Measurements from ENCODE around the gene CEL.

Gene CEL

GRCh38 chr9:133103183-133103986, 41.6 kb downstream of the CEL start:
- peak; percentile 95 for TF ChIP-seq CTCF (IDR thresholded peaks at IDR 0.05; ENCODE audit: borderline replicate concordance, insufficient read depth, low read depth, low read length)
- H3K4me3 ChIP-seq (ENCODE audit: low read depth, low read length) = no peak overlapping the region

GRCh38 chr9:133103987-133104505, 42.3 kb downstream of the CEL start:
- TF ChIP-seq CTCF (IDR thresholded peaks at IDR 0.05; ENCODE audit: borderline replicate concordance, insufficient read depth, low read depth, low read length) = no peak
- H3K4me3 ChIP-seq (ENCODE audit: low read depth, low read length) = no peak overlapping the region

GRCh38 chr9:133104718-133105460, 43.1 kb downstream of the CEL start:
- H3K4me3 ChIP-seq (ENCODE audit: low read depth, low read length) = no peak overlapping the region
- no peak for TF ChIP-seq CTCF (IDR thresholded peaks at IDR 0.05; ENCODE audit: borderline replicate concordance, insufficient read depth, low read depth, low read length)

GRCh38 chr9:133105461-133105770, 43.6 kb downstream of the CEL start:
- no peak for TF ChIP-seq CTCF (IDR thresholded peaks at IDR 0.05; ENCODE audit: borderline replicate concordance, insufficient read depth, low read depth, low read length)

GRCh38 chr9:133106511-133107244, 44.9 kb downstream of the CEL start:
- no peak overlapping the region for H3K4me3 ChIP-seq (ENCODE audit: low read depth, low read length)
- no peak for TF ChIP-seq CTCF (IDR thresholded peaks at IDR 0.05; ENCODE audit: borderline replicate concordance, insufficient read depth, low read depth, low read length)

More at GRCh38 chr9:133105461-133105770, 43.6 kb downstream of the CEL start:
- no peak overlapping the region for H3K4me3 ChIP-seq (ENCODE audit: low read depth, low read length)

GRCh38 chr9:133107245-133107722, 45.5 kb downstream of the CEL start:
- TF ChIP-seq CTCF (IDR thresholded peaks at IDR 0.05; ENCODE audit: borderline replicate concordance, insufficient read depth, low read depth, low read length) = no peak
- H3K4me3 ChIP-seq (ENCODE audit: low read depth, low read length) = no peak overlapping the region

Measured in GM12875 (cell line).